GM12878 (cell line): ENCODE measurements around the gene TSC22D3. TPM values are rescaled to one million over a fixed set of nuclear protein-coding genes. Genes with fewer than 3 reads are reported as not detected.

Experiments
- ATAC-seq: fragments of 200-7000 bp; cut with Tn5 transposase; 3 replicates; pipeline ENCODE4 v1.9.1; 2020; ENCODE audit warnings: mild to moderate bottlenecking, moderate library complexity
- BruUV-seq: library from RNA; stranded (reverse); fragments of 400-500 nt; replicated peaks from 2 replicates; lab custom pipeline; 2021; lab: Mats Ljungman, UMichigan
- CTCF ChIA-PET: fragments of 300-600 bp; sonication (Branson Sonifier 250); formaldehyde crosslinking; extraction: SDS; loops from one replicate; lab custom pipeline; 2021; ENCODE audit warnings: inconsistent platforms; lab: Yijun Ruan, JAX
- POLR2A ChIA-PET: fragments of 350-600 bp; formaldehyde crosslinking; extraction: SDS; loops from one replicate; lab custom pipeline; 2021; ENCODE audit warnings: inconsistent platforms; lab: Charles Lee
- RAD21 ChIA-PET: fragments of 300-600 bp; sonication (Branson Sonifier 250); formaldehyde crosslinking; loops from one replicate; lab custom pipeline; 2023; ENCODE audit warnings: antibody characterized with exemption; ENCODE audit not compliant: unreplicated experiment; lab: Charles Lee
- SMC1A ChIA-PET: fragments of 300-600 bp; sonication (Branson Sonifier 250); formaldehyde crosslinking; loops from one replicate; lab custom pipeline; 2023; ENCODE audit not compliant: unreplicated experiment, uncharacterized antibody; lab: Charles Lee
- DNase-seq: peaks from one replicate; pipeline ENCODE4 v3.0.0-alpha.2; 2011; ENCODE audit warnings: low read depth, low spot score
- FAIRE-seq: peaks from 3 replicates; lab custom pipeline; 2011; peaks lifted over from hg19 to GRCh38; lab: Jason Lieb, UNC
- H2AFZ ChIP-seq: 2 replicates; pipeline ENCODE4 v1.6.0; 2011; ENCODE audit warnings: low read depth, low read length, control low read depth; ENCODE audit not compliant: control insufficient read depth
- H3K27ac ChIP-seq: 2 replicates; pipeline ENCODE4 v1.5.1; 2011; ENCODE audit warnings: control low read depth; ENCODE audit not compliant: control insufficient read depth, insufficient read depth
- H3K27me3 ChIP-seq, 2 experiments: replicated peaks in 1 of 2; 2 replicates each; pipeline versions ENCODE4 v1.6.0 to v1.6.1; 2011; ENCODE audit warnings: low read length in 1 of 2; ENCODE audit not compliant: control insufficient read depth in 2 of 2, insufficient read depth in 2 of 2
- H3K36me3 ChIP-seq, 2 experiments: 2 replicates each; pipeline ENCODE4 v1.5.1; 2011; ENCODE audit warnings: low read length in 1 of 2; ENCODE audit not compliant: control insufficient read depth in 2 of 2, insufficient read depth in 2 of 2
- H3K4me1 ChIP-seq: 2 replicates; pipeline ENCODE4 v1.6.1; 2011; ENCODE audit warnings: mild to moderate bottlenecking, low read length, moderate library complexity, mixed read lengths; ENCODE audit not compliant: control insufficient read depth, insufficient read depth
- H3K4me2 ChIP-seq: 2 replicates; pipeline ENCODE4 v1.6.0; 2011; ENCODE audit warnings: control low read depth; ENCODE audit not compliant: control insufficient read depth, insufficient read depth
- H3K4me3 ChIP-seq: fragments of 200-600 bp; sonication (generic); 2 replicates; pipeline ENCODE4 v1.5.1; 2016
- H3K79me2 ChIP-seq: 2 replicates; pipeline ENCODE4 v1.6.0; 2011; ENCODE audit warnings: low read length; ENCODE audit not compliant: control insufficient read depth, insufficient read depth
- H3K9ac ChIP-seq: 2 replicates; pipeline ENCODE4 v1.8.0; 2011; ENCODE audit warnings: low read length, control low read depth, mixed read lengths; ENCODE audit not compliant: control insufficient read depth, insufficient read depth
- H3K9me3 ChIP-seq: replicated peaks from 3 replicates; pipeline ENCODE4 v1.5.1; 2011; ENCODE audit warnings: mild to moderate bottlenecking, low read length; ENCODE audit not compliant: control insufficient read depth, insufficient read depth
- H4K20me1 ChIP-seq: 2 replicates; pipeline ENCODE4 v1.6.0; 2011; ENCODE audit not compliant: control insufficient read depth, insufficient read depth
- BACH1 ChIP-seq: fragments of 450-650 bp; IDR thresholded peaks from 2 replicates; pipeline ENCODE4 v1.6.1; 2017; ENCODE audit warnings: mild to moderate bottlenecking, borderline replicate concordance
- CUX1 ChIP-seq: IDR thresholded peaks from 2 replicates; pipeline ENCODE4 v1.6.1; 2012; ENCODE audit warnings: improper control_type of control experiment, low read depth, low read length; ENCODE audit not compliant: insufficient replicate concordance
- FOXM1 ChIP-seq: IDR thresholded peaks from 2 replicates; pipeline ENCODE4 v1.6.1; 2012; ENCODE audit warnings: low read depth, mild to moderate bottlenecking, inconsistent platforms, low read length, moderate library complexity
- IRF4 ChIP-seq: IDR thresholded peaks from 2 replicates; pipeline ENCODE4 v1.6.1; 2011; ENCODE audit warnings: low read depth, low read length
- KAT2A ChIP-seq: conservative IDR thresholded peaks from 2 replicates; pipeline ENCODE4 v1.6.1; 2011; ENCODE audit warnings: low read depth, low read length; ENCODE audit not compliant: control insufficient read depth
- LARP7 ChIP-seq: fragments of 450-650 bp; IDR thresholded peaks from 2 replicates; pipeline ENCODE4 v1.6.1; 2017; ENCODE audit warnings: mild to moderate bottlenecking
- NFIC ChIP-seq: IDR thresholded peaks from 2 replicates; pipeline ENCODE4 v1.6.1; 2012; ENCODE audit warnings: low read depth, mild to moderate bottlenecking, inconsistent platforms, low read length, moderate library complexity
- PAX5 ChIP-seq: IDR thresholded peaks from 2 replicates; pipeline ENCODE4 v1.6.1; 2011; ENCODE audit warnings: low read depth, low read length, borderline replicate concordance
- RBBP5 ChIP-seq: fragments of 200-600 bp; sonication (generic); conservative IDR thresholded peaks from 2 replicates; pipeline ENCODE4 v1.6.1; 2016
- RELB ChIP-seq: fragments of 450-650 bp; IDR thresholded peaks from 2 replicates; pipeline ENCODE4 v1.6.1; 2017; ENCODE audit warnings: low read depth, mild to moderate bottlenecking, moderate library complexity
- SMAD1 ChIP-seq: fragments of 450-650 bp; IDR thresholded peaks from 2 replicates; pipeline ENCODE4 v1.6.1; 2018; ENCODE audit warnings: mild to moderate bottlenecking, low read depth; ENCODE audit not compliant: partially characterized antibody
- WRNIP1 ChIP-seq: IDR thresholded peaks from 2 replicates; pipeline ENCODE4 v1.6.1; 2011; ENCODE audit warnings: low read depth, low read length, improper control_type of control experiment, borderline replicate concordance
- YY1 ChIP-seq: IDR thresholded peaks from 2 replicates; pipeline ENCODE4 v1.6.1; 2011; ENCODE audit warnings: low read depth, mild to moderate bottlenecking, low read length
- WGBS: methylation state at CpG from one replicate; pipeline ENCODE4 v1.1.6; 2016; ENCODE audit warnings: low lambda C conversion rate; ENCODE audit not compliant: insufficient replicate concordance, insufficient coverage; ENCODE audit errors: missing lambda C conversion rate; 5-methylcytosine and 5-hydroxymethylcytosine counted together
- in situ Hi-C: fragments of 300-500 bp; cut with MboI; formaldehyde crosslinking; loops from 9 replicates; pipeline ENCODE4 v1.14.3; 2018; ENCODE audit warnings: mixed read lengths
- intact Hi-C: fragments of 100-400 bp; cut with micrococcal nuclease; formaldehyde crosslinking; loops from one replicate; pipeline ENCODE4 v1.14.2; 2022; ENCODE audit not compliant: unreplicated experiment
- polyA plus RNA-seq, 11 experiments: library from polyadenylated mRNA; depleted of rRNA in 4 of 11; unstranded in 6 of 11; stranded (reverse) in 5 of 11; fragments of >200 nt; fragmentation: Nextera tagmentation in 4 of 11; fragmentation: Illumina TruSeq in 1 of 11; extraction: Ambion mirVana in 4 of 11; extraction: Trizol in 1 of 11; gene quantifications; 1 replicate in 1 of 11; 2 replicates in 10 of 11; pipeline versions ENCODE4 v1.2.1 to v1.2.3, GENCODE V29; 2011 to 2016; ENCODE audit warnings: inconsistent platforms in 2 of 11, missing spikeins in 2 of 11, low read depth in 1 of 11
- total RNA-seq, 4 experiments: library from RNA; depleted of rRNA in 3 of 4; stranded (reverse); fragments of >200 nt in 3 of 4; fragmentation: Illumina TruSeq in 1 of 4; extraction: Trizol in 1 of 4; gene quantifications; 2 replicates each; pipeline versions ENCODE4 v1.2.1 to v1.2.3, GENCODE V29; 2013 to 2021

TSC22D3 gene
- total and polyA plus RNA-seq, 10 of the 15 experiments (the other 5 are each of a cell fraction or from before 2014, with no cell fraction given): 4.6 to 122 (median 16.1) TPM

- Histone ChIP-seq H3K4me2 (no peak overlapping the region), H3K9ac (no peak overlapping the region), H3K79me2 (no peaks in the 10 kb centered on the region), H2AFZ (no peak overlapping the region), H4K20me1 (no peaks in the 10 kb centered on the region), H3K27me3 (no peaks in the 10 kb centered on the region), H3K4me1 (peaks cover 24% of the 10 kb centered on the region; the same call in 1 of the 2 replicates), H3K9me3 (no peaks in the 10 kb centered on the region), H3K36me3 (no peaks in the 10 kb centered on the region), H3K27ac (peak overlapping the region; percentile 42; the same call in 1 of the 2 replicates), H3K4me3 (no peak overlapping the region)
- in situ Hi-C loops (no loop called here), intact Hi-C loops (no loop called here)
- SMC1A ChIA-PET: interaction anchor here (0.9 to 1.7 kb wide), 4 partner anchors 9 to 15 kb away, joined by 3 to 5 read pairs (median 4); no protein-coding TSS in a partner anchor
- DNase-seq: no peak
- TF ChIP-seq SMAD1 (no peak), LARP7 (no peak), YY1 (no peak), RBBP5 (no peak), PAX5 (no peak), BACH1 (no peak), KAT2A (no peak), WRNIP1 (no peak), IRF4 (no peak), RELB (no peak), FOXM1 (no peak), CUX1 (no peak), NFIC (no peak)
- POLR2A ChIA-PET: interaction anchor here (0.7 kb wide), 1 partner anchor 12 kb away, joined by 3 read pairs; no protein-coding TSS in a partner anchor
- BruUV-seq: no TSS peak
- WGBS: 13% methylated on average over 2 of the region's 2 CpGs
- RAD21 ChIA-PET: interaction anchor here (0.6 to 1.5 kb wide), 5 partner anchors 13 to 30 kb away, joined by 3 to 6 read pairs (median 3); no protein-coding TSS in a partner anchor
- no peak for FAIRE-seq
- ATAC-seq: no peak
- CTCF ChIA-PET: interaction anchor here (1.0 to 1.5 kb wide), 2 partner anchors 8 to 13 kb away, joined by 4 to 5 read pairs; no protein-coding TSS in a partner anchor
These were observed 76.0 kb downstream of the TSC22D3 start for GRCh38 chrX:107699616-107700015.
